Measurements from ENCODE around the gene EIF4G1. TPM values are rescaled to one million over a fixed set of nuclear protein-coding genes. Genes with fewer than 3 reads are reported as not detected.

Gene EIF4G1
- total RNA-seq, 4 donors from 2014 or later: 474 to 863 (median 735) TPM

GRCh38 chr3:184307915-184308314, 6.5 kb upstream of the EIF4G1 start:
- H3K27me3 ChIP-seq: no peaks in the 10 kb centered on the region
- H3K27ac ChIP-seq: no peak overlapping the region
- ATAC-seq (no peak), DNase-seq (no peak)
- intact Hi-C loops (cut with DNase I; ENCODE audit: low total_unique reads) (no loop called here), in situ Hi-C loops (cut with MboI; ENCODE audit: low sequenced_read_pairs in 4 of 4) (no loop called here)
- no peak for TF ChIP-seq POLR2A (IDR thresholded peaks at IDR 0.05)
- TF ChIP-seq, protein P1, sequence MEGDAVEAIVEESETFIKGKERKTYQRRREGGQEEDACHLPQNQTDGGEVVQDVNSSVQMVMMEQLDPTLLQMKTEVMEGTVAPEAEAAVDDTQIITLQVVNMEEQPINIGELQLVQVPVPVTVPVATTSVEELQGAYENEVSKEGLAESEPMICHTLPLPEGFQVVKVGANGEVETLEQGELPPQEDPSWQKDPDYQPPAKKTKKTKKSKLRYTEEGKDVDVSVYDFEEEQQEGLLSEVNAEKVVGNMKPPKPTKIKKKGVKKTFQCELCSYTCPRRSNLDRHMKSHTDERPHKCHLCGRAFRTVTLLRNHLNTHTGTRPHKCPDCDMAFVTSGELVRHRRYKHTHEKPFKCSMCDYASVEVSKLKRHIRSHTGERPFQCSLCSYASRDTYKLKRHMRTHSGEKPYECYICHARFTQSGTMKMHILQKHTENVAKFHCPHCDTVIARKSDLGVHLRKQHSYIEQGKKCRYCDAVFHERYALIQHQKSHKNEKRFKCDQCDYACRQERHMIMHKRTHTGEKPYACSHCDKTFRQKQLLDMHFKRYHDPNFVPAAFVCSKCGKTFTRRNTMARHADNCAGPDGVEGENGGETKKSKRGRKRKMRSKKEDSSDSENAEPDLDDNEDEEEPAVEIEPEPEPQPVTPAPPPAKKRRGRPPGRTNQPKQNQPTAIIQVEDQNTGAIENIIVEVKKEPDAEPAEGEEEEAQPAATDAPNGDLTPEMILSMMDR (IDR thresholded peaks at IDR 0.05 in 4 of 5, conservative IDR thresholded peaks at IDR 0.05 in 1 of 5): no peak
- H3K4me1 ChIP-seq: no peaks in the 10 kb centered on the region
- H3K9me3 ChIP-seq: no peaks in the 10 kb centered on the region
- H3K36me3 ChIP-seq: peaks cover 16 to 66% of the 10 kb centered on the region in 2 donors
- H3K4me3 ChIP-seq: no peak overlapping the region

GRCh38 chr3:184308744-184309143, 5.7 kb upstream of the EIF4G1 start:
- TF ChIP-seq, protein P1 (IDR thresholded peaks at IDR 0.05 in 4 of 5, conservative IDR thresholded peaks at IDR 0.05 in 1 of 5): no peak
- no peak for TF ChIP-seq POLR2A (IDR thresholded peaks at IDR 0.05)
- Histone ChIP-seq H3K36me3 (peaks cover 9 to 58% of the 10 kb centered on the region in 2 donors), H3K4me3 (no peak overlapping the region), H3K27me3 (no peaks in the 10 kb centered on the region), H3K4me1 (peaks cover under 1 to 2% of the 10 kb centered on the region in 2 donors), H3K9me3 (no peaks in the 10 kb centered on the region), H3K27ac (no peak overlapping the region)
- in situ Hi-C loops (cut with MboI; ENCODE audit: low sequenced_read_pairs in 4 of 4): no loop called here
- DNase-seq (no peak), ATAC-seq (no peak)
- intact Hi-C loops (cut with DNase I; ENCODE audit: low total_unique reads): no loop called here

DNA sequence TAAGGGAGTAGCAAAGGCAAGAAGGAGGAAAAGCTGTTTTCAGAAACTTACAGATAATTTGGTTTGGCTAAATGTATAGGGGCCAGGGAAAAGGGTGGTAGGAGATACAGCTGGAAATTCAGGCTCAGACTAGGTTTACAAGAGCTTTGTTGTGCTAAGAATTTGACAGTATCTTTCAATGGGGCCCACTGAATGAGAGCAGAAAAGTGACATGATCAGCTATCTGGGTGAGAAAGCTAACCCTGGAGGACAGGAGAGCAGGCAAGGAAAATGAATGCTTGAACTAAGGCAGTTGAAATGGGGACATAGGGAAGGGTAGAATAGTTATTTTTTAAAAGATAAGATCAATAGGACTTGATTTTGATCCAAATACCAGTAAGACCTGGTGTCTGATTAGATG, 2.8 kb upstream of the EIF4G1 start:
- intact Hi-C loops (cut with DNase I; ENCODE audit: low total_unique reads): loop anchor here (10.0 kb wide), 1 partner anchor 1517 kb away; the partner anchor contains the start of gene ATP11B
- DNase-seq (no peak), ATAC-seq (no peak)
- peaks cover 11 to 18% of the 10 kb centered on the region in 2 donors for H3K4me1 ChIP-seq
- H3K9me3 ChIP-seq: no peaks in the 10 kb centered on the region
- in situ Hi-C loops (cut with MboI; ENCODE audit: low sequenced_read_pairs in 4 of 4): loop anchor here in 2 of 4 donors (5.0 to 10.0 kb wide), 2 partner anchors 134 to 137 kb away; partner anchors contain the start of gene AP2M1 (in 1 of the 2)
- no peaks in the 10 kb centered on the region for H3K27me3 ChIP-seq
- H3K27ac ChIP-seq: no peak overlapping the region
- H3K4me3 ChIP-seq: no peak overlapping the region
- TF ChIP-seq POLR2A (IDR thresholded peaks at IDR 0.05): no peak
- TF ChIP-seq, protein P1 (IDR thresholded peaks at IDR 0.05 in 4 of 5, conservative IDR thresholded peaks at IDR 0.05 in 1 of 5): no peak
- H3K36me3 ChIP-seq: peaks cover 3 to 29% of the 10 kb centered on the region in 2 donors

DNA sequence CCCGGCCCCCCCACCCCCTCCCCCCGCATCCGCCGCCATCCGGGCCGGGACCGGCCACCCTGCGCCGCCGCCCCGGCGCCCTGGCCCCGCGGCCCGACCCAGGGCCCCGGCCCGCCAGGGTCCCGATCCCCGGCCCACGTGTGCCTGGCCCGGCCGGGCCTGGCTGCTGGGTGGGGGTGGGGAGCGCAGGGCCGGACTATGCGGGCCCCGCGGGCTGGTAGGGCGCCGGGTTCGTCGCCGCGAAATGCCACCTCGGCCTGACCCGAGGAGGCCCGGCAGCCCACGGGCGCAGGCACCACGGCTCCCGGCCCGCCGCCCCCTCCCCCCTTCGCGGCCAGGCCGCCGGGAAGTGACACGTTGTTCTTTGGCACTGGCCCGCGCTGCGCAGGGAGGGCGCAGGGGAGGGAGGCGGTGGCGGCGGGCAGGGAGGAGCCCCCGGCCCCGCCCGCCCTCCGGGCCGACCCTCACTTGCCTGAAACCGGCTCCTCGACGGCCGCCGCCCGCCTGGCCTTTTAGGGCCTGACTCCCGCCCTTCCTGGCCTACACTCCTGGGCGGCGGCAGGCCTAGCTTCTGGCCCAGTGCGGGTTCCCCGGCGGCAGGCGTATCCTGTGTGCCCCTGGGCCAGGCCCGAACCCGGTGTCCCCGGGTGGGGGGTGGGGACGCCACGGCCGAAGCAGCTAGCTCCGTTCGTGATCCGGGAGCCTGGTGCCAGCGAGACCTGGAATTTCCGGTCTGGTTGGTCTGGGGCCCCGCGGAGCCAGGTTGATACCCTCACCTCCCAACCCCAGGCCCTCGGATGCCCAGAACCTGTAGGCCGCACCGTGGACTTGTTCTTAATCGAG, 515 bp downstream of the EIF4G1 start:
- in situ Hi-C loops (cut with MboI; ENCODE audit: low sequenced_read_pairs in 4 of 4): loop anchor here in 2 of 4 donors (5.0 to 10.0 kb wide), 2 partner anchors 138 to 140 kb away; partner anchors contain the start of gene AP2M1 (in 1 of the 2)
- intact Hi-C loops (cut with DNase I; ENCODE audit: low total_unique reads): loop anchor here (1.0 to 10.0 kb wide), 8 partner anchors 16 to 1520 kb away; partner anchors contain the start of genes ABCF3, ALG3, ATP11B and EEF1AKMT4

More for the DNA sequence above, 515 bp downstream of the EIF4G1 start:
- peak overlapping the region; percentile 92 to 100 (median 98) for H3K27ac ChIP-seq
- H3K27me3 ChIP-seq: no peaks in the 10 kb centered on the region
- TF ChIP-seq, protein P1 (IDR thresholded peaks at IDR 0.05 in 4 of 5, conservative IDR thresholded peaks at IDR 0.05 in 1 of 5): no peak
- TF ChIP-seq POLR2A (IDR thresholded peaks at IDR 0.05): peak; percentile 85 to 90
- H3K36me3 ChIP-seq: peaks cover 0 to 14% of the 10 kb centered on the region in 2 donors
- peaks cover 44 to 51% of the 10 kb centered on the region in 2 donors for H3K4me1 ChIP-seq
- peak; percentile 81 to 84 for DNase-seq
- peak overlapping the region; percentile 73 to 94 (median 90) for H3K4me3 ChIP-seq
- ATAC-seq: peak; percentile 63 to 69
- no peaks in the 10 kb centered on the region for H3K9me3 ChIP-seq

Measured in gastrocnemius medialis (tissue), 4 donors.